Fibroblast of skin of abdomen (primary cell): ENCODE data around the gene SPN.
"Not testable (repeated sequence)": the region's sequence is repeated elsewhere in the genome, so short reads cannot be mapped to it uniquely, and the experiment has no call there.

Source experiments
- DNase-seq: peaks from one replicate; pipeline ENCODE4 v3.0.0-alpha.2; 2013

SPN gene

DNA sequence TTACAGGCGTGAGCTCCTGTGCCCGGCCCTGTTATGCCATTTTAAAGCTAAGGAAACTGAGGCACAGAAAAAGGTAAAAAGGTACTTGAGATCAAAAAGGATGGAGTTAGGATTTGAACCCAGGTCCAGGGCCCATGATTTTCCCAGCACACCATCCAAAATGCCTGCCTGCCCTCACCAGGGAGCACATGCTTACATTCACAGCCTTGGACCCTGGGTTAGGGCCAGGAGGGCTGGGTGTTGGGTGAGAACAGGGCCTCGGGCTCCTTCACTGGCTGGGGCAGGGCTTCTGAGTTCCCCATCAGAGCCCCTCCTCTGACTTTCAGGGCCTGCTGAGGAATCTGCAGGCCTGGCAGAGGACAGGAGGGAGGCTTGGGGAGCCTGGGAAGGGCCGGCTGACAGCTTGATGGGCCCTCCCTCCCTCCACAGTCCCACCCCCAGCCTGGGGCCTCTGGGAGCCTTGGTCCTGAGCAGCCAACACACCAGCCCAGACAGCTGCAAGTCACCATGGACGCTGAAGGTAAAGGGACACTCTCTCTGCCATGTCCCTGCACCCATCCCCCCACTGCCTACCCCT lies 15.7 kb downstream of the SPN start, which contains the start of gene QPRT:
TSS of gene QPRT (plus strand) at position 490 of the 577 bp plus-strand sequence. CDS start at position 508, 18 bp downstream.
- peak; percentile 83 for DNase-seq

DNA sequence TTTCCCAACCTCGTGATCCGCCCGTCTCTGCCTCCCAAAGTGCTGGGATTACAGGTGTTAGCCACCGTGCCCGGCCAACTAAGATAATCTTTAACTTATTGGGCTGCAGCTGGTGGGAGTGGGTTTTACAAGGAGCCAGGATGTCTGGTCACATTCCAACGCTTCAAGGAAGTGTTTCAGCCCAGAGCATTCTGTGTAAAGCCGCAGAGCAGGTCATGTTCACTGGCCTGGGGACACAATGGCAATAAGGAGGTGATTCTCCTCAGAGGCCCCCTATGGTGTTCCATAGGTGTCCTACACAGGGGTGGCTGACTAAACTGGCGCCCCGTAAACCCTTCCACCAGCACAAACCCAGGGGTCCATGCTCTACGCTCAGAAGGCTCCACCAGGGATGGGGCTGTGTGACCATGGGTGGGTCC lies 17.1 kb downstream of the SPN start:
- DNase-seq: no peak

DNA sequence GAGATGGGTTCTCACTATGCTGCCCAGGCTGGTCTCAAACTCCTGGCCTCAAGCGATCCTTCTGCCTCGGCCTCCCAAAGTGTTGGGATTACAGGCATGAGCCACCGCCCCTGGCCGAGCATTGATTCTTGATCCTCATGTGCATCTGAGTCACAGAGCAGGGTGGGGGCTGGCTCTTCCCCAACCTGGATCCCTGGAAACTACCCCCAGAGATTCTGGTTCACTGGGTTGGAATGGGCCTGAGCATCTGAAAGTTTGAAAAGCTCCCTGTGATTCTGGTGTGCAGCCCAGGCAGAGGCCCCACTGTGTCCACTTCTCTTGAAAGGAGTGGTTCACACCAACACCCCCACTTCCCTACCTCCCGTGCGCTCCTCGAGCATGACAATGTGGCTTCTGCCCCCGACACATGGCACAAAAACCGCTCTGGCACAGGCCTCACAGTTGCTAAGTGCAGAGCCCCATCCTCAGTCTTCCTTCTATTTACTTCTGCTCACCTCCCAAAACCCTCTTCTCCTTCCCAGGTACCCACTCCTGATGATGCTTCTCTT lies 20.6 kb downstream of the SPN start:
- no peak for DNase-seq

DNA sequence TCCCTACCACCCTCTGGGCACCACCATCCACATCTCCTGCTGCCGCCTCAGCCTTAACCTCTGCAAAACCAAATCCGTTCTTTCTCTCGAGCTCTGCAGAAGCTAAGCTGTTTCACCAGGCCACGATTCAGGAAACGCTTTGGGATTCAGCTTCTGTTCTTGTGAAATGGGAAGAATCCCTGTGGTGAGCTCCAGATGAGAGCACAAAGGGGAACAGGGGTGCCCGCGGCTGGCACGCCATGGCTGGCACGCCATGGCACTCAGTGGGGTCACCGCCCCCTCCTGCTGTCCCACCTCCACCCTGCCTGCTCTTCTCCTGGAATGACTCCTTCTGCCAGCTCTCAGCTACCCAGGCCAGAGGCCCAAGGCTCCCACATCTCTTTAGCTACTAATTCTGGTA lies 21.6 kb downstream of the SPN start:
- DNase-seq: no peak

DNA sequence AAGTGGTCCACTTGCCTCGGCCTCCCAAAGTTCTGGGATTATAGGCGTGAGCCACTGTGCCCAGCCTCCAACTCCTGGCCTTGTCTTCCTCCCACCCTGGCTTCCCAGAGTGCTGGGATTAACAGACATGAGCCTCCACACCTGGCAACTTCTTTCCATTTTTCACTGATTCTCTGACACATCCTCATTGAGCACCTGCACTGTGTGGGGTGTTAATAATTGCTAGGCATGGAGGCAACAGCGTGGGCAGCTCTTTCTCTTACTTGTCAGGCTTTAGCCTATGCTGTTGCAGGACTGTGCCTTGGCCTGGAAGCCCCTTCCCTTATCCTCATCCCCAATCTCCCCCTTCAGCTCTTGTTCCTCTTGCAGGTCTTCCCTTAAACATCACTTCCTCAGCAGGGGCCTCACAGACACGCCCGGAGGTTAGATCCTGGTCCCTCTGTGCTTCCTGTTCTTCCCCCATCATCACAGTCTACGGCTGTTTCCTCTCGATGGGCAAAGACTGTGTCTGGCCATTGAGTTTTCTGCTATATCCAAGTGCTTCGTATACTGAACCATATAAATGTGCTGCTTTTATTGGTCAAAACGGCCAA lies 23.8 kb downstream of the SPN start:
- DNase-seq: no peak

DNA sequence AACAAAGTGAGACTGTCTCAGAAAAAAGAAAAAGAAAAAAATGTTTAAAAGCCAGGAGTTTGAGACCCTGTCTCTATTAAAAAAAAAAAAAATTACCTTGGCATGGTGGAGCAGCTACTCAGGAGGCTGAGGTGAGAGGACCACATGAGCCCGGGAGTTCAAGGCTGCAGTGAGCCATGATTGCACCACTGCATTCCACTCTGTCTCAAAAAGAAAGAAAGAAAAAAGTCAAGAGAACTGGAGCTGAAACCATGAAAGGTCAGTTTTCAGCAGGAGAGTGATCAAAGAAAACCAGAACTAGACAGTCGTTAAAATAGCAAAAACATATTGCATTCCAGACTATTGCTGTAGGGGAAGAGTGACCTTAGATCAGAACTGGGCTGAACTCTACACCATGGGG lies 24.7 kb downstream of the SPN start:
- DNase-seq: no peak

DNA sequence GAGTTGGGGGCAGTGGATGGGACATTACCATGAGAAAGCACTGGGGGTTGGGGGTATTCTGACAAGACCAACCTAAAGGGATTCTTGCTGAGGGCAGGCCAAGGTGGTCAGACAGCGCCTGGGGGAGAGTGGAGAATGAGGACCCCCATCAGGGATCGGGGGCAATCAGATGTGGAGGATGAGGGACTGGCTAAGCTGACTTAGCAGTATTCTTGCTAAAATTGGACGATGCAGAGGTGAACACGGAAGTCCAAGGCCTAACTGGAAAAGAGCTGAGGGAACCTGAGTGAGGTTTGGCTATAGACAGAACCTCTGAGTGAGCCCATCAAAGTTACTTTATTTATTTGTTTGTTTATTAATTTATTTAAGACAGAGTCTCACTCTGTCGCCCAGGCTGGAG lies 25.1 kb downstream of the SPN start:
- no peak for DNase-seq

DNA sequence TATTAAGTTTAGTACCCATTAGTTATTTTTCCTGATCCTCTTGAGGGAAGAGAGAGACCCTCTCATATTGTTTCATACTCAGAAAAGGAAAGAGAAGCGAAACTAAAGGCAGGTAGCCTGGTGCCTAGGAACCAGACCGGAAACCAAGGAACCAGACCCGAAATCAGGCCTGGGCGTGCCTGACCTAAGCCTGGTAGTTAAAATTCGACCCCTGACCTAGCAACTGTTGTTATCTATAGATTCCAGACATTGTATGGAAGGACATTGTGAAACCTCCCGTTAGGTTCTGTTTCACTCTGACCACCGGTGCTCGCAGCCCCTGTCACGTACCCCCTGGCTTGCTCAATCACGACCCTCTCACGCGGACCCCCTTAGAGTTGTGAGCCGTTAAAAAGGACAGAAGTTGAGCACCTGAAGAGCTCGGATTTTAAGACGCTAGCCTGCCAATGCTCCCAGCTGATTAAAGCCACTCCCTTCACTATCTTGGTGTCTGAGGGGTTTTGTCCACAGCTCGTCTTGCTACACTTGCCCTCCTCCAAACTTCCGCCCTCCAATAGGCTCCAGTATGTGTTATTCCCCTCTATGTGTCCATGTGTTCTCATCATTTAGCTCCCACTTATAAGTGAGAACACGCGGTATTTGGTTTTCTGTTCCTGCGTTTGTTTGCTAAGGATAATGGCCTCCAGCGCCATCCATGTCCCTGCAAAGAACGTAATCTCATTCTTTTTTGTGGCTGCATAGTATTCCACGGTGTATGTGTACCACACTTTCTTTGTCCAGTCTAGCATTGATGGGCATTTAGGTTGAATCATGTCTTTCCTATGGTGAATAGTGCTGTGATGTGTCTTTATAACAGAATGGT lies 26.7 kb downstream of the SPN start:
- not testable (repeated sequence) for DNase-seq

DNA sequence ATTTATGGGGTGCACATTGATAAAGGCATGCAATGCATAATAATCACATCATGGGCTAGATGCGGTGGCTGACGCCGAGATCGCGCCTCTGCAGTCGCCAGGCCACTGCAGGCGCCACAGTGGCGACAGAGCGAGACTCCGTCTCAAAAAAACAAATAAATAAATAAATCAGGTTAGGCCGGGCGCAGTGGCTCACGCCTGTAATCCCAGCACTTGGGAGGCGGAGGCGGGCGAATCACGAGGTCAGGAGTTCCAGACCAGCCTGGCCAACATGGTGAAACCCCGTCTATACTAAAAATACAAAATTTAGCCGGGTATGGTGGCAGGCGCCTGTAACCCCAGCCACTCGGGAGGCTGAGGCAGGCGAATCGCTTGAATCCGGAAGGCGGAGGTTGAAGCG lies 29.6 kb downstream of the SPN start:
- DNase-seq: not testable (repeated sequence)

DNA sequence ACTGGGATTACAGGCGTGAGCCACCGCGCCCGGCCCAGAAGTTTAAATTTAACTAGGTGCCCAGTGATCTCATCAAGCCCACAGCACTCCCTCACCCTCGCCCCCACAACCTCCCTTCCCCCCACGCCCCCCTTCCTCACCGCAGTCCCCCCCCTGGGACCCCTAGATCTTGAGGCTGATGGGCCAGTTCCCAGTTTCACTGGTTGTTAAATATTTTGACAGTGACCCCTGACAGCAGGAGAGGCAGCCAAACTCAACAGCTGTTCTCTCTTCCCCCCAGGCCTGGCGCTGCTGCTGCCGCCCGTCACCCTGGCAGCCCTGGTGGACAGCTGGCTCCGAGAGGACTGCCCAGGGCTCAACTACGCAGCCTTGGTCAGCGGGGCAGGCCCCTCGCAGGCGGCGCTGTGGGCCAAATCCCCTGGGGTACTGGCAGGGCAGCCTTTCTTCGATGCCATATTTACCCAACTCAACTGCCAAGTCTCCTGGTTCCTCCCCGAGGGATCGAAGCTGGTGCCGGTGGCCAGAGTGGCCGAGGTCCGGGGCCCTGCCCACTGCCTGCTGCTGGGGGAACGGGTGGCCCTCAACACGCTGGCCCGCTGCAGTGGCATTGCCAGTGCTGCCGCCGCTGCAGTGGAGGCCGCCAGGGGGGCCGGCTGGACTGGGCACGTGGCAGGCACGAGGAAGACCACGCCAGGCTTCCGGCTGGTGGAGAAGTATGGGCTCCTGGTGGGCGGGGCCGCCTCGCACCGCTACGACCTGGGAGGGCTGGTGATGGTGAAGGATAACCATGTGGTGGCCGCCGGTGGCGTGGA lies 31.5 kb downstream of the SPN start:
- DNase-seq: no peak

DNA sequence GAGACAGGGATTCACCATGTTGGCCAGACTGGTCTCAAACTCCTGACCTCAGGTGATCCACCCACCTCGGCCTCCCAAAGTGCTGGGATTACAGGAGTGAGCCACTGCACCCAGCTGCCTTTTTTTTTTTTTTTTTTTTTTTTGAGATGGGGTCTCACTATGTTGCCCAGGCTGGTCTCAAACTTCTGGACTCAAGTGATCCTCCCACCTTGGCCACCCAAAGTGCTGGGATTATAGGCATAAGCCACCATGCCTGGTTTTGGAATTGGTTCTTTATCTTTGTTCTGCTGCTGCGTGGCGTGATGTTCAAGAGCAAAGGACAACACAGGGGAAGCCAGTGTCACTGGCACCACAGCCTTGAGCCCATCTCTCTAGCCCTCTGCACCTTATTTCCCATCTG lies 32.6 kb downstream of the SPN start:
- not testable (repeated sequence) for DNase-seq

DNA sequence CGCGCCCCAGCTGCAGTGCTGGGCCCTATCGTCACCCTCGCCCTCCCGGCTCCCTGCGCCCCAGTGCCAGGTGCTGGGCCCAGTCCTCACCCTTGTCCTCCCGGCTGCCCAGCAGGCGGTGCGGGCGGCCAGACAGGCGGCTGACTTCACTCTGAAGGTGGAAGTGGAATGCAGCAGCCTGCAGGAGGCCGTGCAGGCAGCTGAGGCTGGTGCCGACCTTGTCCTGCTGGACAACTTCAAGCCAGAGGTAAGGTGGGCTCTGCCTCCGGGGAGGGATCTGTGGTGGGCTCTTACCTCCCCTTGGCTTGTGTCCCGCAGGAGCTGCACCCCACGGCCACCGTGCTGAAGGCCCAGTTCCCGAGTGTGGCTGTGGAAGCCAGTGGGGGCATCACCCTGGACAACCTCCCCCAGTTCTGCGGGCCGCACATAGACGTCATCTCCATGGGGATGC lies 33.9 kb downstream of the SPN start:
- DNase-seq: no peak

DNA sequence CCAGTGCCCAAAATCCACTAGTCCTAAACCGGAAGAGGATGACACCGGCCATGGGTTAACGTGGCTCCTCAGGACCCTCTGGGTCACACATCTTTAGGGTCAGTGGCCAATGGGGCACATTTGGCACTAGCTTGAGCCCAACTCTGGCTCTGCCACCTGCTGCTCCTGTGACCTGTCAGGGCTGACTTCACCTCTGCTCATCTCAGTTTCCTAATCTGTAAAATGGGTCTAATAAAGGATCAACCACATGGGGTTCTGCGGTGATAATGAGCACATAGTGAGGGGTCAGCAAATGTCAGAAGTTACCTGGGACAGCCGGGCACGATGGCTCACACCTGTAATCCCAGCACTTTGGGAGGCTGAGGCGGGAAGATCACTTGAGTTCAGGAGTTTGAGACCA lies 34.3 kb downstream of the SPN start:
- no peak for DNase-seq

DNA sequence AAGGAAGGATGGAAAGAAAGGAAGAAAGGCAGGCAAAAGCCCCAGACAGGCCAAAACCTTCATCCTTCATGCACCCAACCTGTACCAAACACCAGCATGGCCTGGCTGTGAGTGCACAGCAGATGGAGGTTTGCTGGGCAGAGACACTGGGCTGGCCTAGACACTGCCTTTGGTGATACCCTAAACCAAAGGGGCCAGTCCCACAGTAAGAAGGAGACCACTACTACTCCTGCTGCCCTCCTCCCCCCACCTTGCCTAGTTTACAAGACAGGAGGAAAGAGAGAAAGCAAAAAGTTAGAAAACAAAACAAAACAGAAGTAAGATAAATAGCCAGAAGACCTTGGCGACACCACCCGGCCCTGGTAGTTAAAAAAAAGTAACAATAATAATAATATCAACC lies 35.0 kb downstream of the SPN start:
- no peak for DNase-seq

DNA sequence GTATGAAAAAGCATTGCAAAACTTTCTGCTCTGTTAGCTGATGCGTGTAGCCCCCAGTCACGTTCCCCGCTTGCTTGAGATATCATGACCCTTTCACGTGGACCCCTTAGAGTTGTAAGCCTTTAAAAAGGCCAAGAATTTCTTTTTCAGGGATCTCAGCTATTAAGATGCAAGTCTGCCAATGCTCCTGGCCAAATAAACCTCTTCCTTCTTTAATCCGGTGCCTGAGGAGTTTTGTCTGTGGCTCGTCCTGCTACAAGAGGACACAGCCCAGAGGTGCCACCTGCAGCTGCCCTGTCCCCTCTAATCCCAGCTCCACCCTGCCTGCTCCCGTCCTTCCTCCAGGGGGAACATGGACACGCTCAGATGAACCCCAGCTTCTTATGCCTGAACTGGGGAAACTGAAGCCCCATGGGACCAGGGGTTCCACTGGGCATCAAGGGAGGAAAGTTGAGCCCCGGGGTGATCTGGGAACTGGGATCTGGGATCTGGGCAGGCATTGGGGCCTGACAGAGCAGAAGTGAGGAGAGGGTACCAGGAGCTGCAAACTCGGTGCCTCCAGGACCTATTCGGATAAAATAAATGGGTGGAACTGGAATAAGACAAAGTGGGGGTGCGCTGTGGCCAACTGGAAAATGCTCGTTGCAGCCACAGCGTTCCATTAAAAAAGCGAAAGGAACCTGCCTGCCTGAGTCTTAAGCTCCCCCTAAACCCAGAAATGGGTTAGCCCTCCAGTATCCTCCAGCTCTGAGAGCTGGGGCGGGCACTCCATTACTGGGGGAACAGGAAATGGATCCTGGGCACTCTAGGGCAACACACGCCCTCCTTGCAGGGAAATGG lies 35.7 kb downstream of the SPN start:
- no peak for DNase-seq

DNA sequence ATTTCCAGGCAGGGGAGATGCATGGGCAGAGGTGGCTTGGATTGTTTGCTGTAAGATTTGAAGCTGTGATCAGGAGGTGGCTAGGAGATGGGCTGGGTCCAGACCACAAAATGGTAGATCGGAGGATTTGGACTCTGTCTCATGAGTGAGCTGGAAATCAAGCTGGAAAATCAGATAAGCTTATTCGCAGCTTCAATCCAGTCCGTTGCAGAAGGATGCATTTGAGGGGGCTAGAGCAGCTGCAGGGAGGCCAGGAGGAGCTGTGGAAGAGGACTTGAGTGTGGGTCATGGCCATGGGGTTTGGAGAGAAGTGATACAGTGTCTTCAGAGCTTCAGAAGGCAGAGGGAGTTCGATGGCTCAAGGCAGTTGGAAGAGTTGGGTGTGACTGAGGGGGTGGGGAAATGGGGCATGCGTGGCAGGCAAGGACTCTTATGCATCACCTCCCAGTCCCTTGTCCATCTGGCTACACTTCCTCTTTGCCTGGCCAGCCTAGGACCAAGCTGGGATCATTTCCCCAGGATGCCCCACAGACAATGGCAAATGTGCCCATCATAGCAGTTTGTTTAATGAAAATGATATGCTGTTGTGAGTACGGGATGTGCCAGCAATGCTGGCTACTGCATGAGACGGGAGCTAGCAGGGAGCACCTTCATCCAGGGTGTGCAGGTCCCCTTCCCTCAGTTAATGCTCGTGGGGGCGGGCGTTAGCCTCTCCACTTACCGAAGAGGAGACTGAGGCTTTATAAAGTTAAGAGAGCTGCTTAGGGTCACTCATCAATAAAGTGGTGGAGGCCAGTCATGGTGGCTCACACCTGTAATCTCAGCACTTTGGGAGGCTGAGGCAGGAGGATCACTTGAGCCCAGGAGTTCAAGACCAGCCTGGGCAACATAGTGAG lies 36.5 kb downstream of the SPN start:
- DNase-seq: no peak

DNA sequence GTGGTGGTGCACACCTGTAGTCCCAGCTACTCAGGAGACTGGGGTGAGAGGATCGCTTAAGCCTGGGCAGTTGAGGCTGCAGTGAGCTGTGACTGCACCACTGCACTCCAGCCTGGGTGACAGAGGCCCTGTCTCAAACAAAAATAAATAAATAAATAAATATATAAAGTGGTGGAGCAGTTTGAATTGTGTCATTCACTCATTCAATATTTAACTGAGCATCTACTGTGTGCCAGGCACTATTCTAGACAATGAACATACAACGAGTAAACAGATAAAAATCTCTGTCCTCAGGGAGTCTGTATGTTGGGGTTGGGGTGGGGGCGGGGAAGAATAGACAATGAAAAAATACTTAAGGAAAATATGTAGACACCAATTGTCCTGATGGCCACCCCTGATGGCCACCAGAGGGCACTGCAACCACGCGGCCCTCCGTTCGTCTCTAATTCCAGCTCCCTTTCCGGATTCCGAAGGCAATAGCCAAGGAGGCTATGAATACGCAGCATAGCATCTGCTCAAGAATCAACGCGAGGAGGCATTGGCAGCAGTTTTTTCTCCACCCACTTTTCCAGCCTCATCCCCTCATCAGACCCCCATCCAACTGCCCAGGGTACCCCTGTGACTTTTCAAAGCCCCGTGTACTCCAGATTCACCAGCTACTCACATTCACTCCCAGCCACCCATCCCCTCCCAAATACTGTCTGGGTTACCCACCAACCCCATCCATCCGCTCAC lies 37.4 kb downstream of the SPN start:
- peak; percentile 82 for DNase-seq

DNA sequence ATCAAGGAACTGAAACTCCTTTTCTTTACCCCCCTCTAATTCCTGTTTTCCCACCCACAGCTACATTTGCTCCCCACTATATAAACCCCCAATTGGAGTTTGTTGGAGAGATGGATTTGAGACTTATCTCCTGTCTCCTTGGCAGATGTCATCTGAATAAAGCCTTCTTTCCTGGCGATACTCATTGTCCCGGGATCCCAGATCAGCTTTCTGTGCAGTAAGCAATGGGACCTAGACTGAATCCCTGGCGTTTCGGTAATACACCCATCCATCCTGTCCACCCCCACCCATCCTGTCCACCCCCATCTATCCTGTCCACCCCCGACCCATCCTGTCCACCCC lies 38.1 kb downstream of the SPN start:
- DNase-seq: no peak

DNA sequence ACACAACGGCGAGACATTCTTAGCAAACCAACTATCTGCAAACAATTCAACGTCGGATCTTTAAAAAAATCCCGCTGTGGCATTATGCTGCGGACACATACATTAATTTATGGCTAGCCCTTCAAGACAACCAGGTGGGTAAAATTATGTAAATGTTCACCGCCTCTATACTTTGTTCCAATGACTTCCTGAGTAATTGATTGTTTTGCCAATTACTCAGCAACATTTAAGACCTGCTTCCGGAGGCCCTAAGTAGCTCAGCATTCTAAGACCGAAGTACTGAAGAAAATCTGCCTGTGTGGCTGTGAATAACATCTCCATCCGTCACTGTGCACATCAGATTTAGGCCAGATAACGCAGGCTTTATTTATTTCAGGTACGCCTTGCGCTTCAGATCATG lies 39.2 kb downstream of the SPN start:
- peak; percentile 31 for DNase-seq

DNA sequence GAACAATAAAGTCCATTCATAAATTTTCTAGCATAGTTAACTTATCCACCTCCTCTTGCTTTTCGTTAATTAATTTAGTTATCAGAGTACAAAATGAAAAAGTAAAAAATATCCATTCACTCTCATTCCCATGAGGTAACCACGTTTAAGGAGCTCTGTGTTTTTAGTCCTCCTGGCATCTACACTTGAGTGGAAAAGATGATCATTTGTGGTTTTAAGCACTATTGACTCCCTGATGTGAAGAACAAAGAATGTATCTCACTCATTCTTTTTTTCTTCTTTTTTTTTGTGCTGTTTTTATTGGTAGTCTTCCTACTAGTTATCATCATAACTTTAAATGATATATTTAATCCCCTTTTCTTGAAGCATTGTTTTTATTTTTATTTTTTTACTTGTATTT lies 42.0 kb downstream of the SPN start:
- DNase-seq: no peak
